HepG2 (cell line): ENCODE data around the gene FGFR3. TPM values are rescaled to one million over a fixed set of nuclear protein-coding genes. Genes with fewer than 3 reads are reported as not detected.

ENCODE experiments used
- DNMT3B ChIP-seq: conservative IDR thresholded peaks from 2 replicates; pipeline ENCODE4 v1.6.1; 2016; ENCODE audit warnings: missing biosample characterization, control low read depth
- DR1 ChIP-seq: sonication (generic); formaldehyde crosslinking; IDR thresholded peaks from 2 replicates; pipeline ENCODE4 v1.8.0; 2021; ENCODE audit warnings: mild to moderate bottlenecking, missing genetic modification reagents, inconsistent platforms
- IKZF5 ChIP-seq: IDR thresholded peaks from 2 replicates; pipeline ENCODE4 v1.6.1; 2018; ENCODE audit warnings: missing genetic modification reagents, mild to moderate bottlenecking, missing compliant biosample characterization
- JUNB ChIP-seq: sonication (generic); formaldehyde crosslinking; IDR thresholded peaks from 2 replicates; pipeline ENCODE4 v1.8.0; 2022; ENCODE audit warnings: missing genetic modification reagents, mild to moderate bottlenecking, borderline replicate concordance
- KMT2B ChIP-seq: IDR thresholded peaks from 2 replicates; pipeline ENCODE4 v1.6.1; 2016; ENCODE audit warnings: missing genetic modification reagents, missing compliant biosample characterization
- MAFK ChIP-seq, 2 experiments: IDR thresholded peaks in 1 of 2; conservative IDR thresholded peaks in 1 of 2; 2 replicates each; pipeline ENCODE4 v1.6.1; 2011; ENCODE audit warnings: improper control_type of control experiment in 2 of 2, low read length in 2 of 2
- NR2F6 ChIP-seq, 2 experiments: IDR thresholded peaks; 2 replicates each; pipeline ENCODE4 v1.6.1; 2016; ENCODE audit warnings: antibody characterized with exemption in 1 of 2, mild to moderate bottlenecking in 1 of 2
- PRDM10 ChIP-seq: sonication (generic); formaldehyde crosslinking; IDR thresholded peaks from 2 replicates; pipeline ENCODE4 v1.4.0; 2020; ENCODE audit warnings: low read depth, missing genetic modification reagents
- TBX3 ChIP-seq: fragments of 450-650 bp; IDR thresholded peaks from 2 replicates; pipeline ENCODE4 v1.6.1; 2017; ENCODE audit warnings: antibody characterized with exemption, mild to moderate bottlenecking, inconsistent platforms, borderline replicate concordance
- ZMAT5 ChIP-seq: sonication (generic); formaldehyde crosslinking; IDR thresholded peaks from 2 replicates; pipeline ENCODE4 v1.5.0; 2020; ENCODE audit warnings: mild to moderate bottlenecking, low read depth, missing genetic modification reagents, borderline replicate concordance
- ZNF207 ChIP-seq: fragments of 450-650 bp; IDR thresholded peaks from 2 replicates; pipeline ENCODE4 v1.6.1; 2016; ENCODE audit warnings: antibody characterized with exemption, borderline replicate concordance
- ZNF33A ChIP-seq: sonication (generic); formaldehyde crosslinking; IDR thresholded peaks from 2 replicates; pipeline ENCODE4 v1.5.1; 2020; ENCODE audit warnings: missing genetic modification reagents, mild to moderate bottlenecking, moderate library complexity, borderline replicate concordance
- ZNF530 ChIP-seq: sonication (generic); formaldehyde crosslinking; IDR thresholded peaks from 2 replicates; pipeline ENCODE4 v1.5.0; 2020; ENCODE audit warnings: low read depth, mild to moderate bottlenecking, missing genetic modification reagents
- ZNF672 ChIP-seq: sonication (generic); formaldehyde crosslinking; IDR thresholded peaks from 2 replicates; pipeline ENCODE4 v1.8.1; 2022; ENCODE audit warnings: missing genetic modification reagents
- ZNF83 ChIP-seq: sonication (generic); formaldehyde crosslinking; IDR thresholded peaks from 2 replicates; pipeline ENCODE4 v1.4.0; 2020; ENCODE audit warnings: missing genetic modification reagents, mild to moderate bottlenecking, borderline replicate concordance
- polyA plus RNA-seq, 8 experiments: library from polyadenylated mRNA; depleted of rRNA in 3 of 8; stranded (reverse) in 7 of 8; unstranded in 1 of 8; fragments of >200 nt; fragmentation: Illumina TruSeq in 4 of 8; extraction: Trizol in 4 of 8; gene quantifications; 2 replicates each; pipeline versions ENCODE4 v1.2.1 to v1.2.3, GENCODE V29; 2011 to 2016; ENCODE audit warnings: low read depth in 4 of 8, missing spikeins in 1 of 8, mixed read lengths in 1 of 8; ENCODE audit not compliant: insufficient read depth in 1 of 8
- total RNA-seq, 5 experiments: library from RNA; depleted of rRNA; stranded (reverse); fragments of >200 nt; fragmentation: Illumina TruSeq; extraction: Trizol; gene quantifications; 2 replicates each; pipeline ENCODE4 v1.2.3, GENCODE V29; 2016; ENCODE audit warnings: low read depth in 1 of 5
- TF ChIP-seq, protein P1 (sequence below): sonication (generic); formaldehyde crosslinking; IDR thresholded peaks from 2 replicates; pipeline ENCODE4 v1.4.0; 2020; ENCODE audit warnings: mild to moderate bottlenecking, missing genetic modification reagents
- TF ChIP-seq, protein P2 (sequence below): sonication (generic); formaldehyde crosslinking; IDR thresholded peaks from 2 replicates; pipeline ENCODE4 v1.9.0; 2022; ENCODE audit warnings: missing genetic modification reagents, mild to moderate bottlenecking, borderline replicate concordance
- TF ChIP-seq, protein P3 (sequence below): sonication (generic); formaldehyde crosslinking; IDR thresholded peaks from 2 replicates; pipeline ENCODE4 v1.8.0; 2022; ENCODE audit warnings: mild to moderate bottlenecking, missing genetic modification reagents; ENCODE audit not compliant: insufficient replicate concordance
- TF ChIP-seq, protein P4 (sequence below): IDR thresholded peaks from 2 replicates; pipeline ENCODE4 v1.6.1; 2018; ENCODE audit warnings: missing genetic modification reagents

FGFR3 gene
- total and polyA plus RNA-seq, 2 of the 13 experiments (the other 11 are each of a cell fraction or from before 2014, with no cell fraction given): 103 to 109 TPM

DNA sequence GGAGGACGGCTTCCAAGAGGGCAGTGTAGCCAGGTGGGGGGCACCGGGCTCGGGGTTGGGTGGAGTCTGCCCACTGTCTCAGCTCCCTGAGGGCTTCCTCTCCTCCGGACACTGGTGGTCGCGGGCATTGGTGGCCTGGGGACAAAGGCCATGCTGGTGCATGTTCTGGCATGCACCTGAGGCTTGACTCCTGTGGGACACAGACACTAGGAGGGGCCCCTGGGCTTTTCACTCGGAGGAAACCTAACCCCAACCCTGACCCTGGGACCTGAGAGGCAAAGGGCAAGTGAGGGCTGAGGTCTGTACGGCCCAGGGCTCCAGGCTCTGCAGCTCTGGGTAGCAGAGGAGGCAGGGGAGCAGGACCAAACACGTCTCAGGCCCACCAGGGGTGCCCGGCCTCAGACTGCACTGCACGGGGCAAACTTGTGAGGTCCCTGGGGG is 22.3 kb upstream of the FGFR3 start (continued):
- TF ChIP-seq, protein P1, sequence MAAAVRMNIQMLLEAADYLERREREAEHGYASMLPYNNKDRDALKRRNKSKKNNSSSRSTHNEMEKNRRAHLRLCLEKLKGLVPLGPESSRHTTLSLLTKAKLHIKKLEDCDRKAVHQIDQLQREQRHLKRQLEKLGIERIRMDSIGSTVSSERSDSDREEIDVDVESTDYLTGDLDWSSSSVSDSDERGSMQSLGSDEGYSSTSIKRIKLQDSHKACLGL (CRISPR knock-in tag): no peak
- TF ChIP-seq TBX3 (no peak), NR2F6 (IDR thresholded peaks at IDR 0.05) (peak; percentile 95), NR2F6 (CRISPR knock-in tag; IDR thresholded peaks at IDR 0.05) (peak; percentile 94), ZNF83 (CRISPR knock-in tag) (no peak), PRDM10 (CRISPR knock-in tag) (no peak), IKZF5 (CRISPR knock-in tag) (no peak), DNMT3B (CRISPR knock-in tag) (no peak), ZNF530 (CRISPR knock-in tag) (no peak), KMT2B (CRISPR knock-in tag) (no peak), ZMAT5 (CRISPR knock-in tag) (no peak), JUNB (CRISPR knock-in tag) (no peak), MAFK (conservative IDR thresholded peaks at IDR 0.05 in 1 of 2, IDR thresholded peaks at IDR 0.05 in 1 of 2; ENCODE audit: low read length in 2 of 2) (no peak), DR1 (CRISPR knock-in tag) (no peak), ZNF672 (CRISPR knock-in tag) (no peak), ZNF33A (CRISPR knock-in tag) (no peak), ZNF207 (no peak)
- TF ChIP-seq, protein P2, sequence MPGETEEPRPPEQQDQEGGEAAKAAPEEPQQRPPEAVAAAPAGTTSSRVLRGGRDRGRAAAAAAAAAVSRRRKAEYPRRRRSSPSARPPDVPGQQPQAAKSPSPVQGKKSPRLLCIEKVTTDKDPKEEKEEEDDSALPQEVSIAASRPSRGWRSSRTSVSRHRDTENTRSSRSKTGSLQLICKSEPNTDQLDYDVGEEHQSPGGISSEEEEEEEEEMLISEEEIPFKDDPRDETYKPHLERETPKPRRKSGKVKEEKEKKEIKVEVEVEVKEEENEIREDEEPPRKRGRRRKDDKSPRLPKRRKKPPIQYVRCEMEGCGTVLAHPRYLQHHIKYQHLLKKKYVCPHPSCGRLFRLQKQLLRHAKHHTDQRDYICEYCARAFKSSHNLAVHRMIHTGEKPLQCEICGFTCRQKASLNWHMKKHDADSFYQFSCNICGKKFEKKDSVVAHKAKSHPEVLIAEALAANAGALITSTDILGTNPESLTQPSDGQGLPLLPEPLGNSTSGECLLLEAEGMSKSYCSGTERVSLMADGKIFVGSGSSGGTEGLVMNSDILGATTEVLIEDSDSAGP (CRISPR knock-in tag): no peak
- TF ChIP-seq, protein P3, sequence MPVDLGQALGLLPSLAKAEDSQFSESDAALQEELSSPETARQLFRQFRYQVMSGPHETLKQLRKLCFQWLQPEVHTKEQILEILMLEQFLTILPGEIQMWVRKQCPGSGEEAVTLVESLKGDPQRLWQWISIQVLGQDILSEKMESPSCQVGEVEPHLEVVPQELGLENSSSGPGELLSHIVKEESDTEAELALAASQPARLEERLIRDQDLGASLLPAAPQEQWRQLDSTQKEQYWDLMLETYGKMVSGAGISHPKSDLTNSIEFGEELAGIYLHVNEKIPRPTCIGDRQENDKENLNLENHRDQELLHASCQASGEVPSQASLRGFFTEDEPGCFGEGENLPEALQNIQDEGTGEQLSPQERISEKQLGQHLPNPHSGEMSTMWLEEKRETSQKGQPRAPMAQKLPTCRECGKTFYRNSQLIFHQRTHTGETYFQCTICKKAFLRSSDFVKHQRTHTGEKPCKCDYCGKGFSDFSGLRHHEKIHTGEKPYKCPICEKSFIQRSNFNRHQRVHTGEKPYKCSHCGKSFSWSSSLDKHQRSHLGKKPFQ (CRISPR knock-in tag): no peak
- TF ChIP-seq, protein P4, sequence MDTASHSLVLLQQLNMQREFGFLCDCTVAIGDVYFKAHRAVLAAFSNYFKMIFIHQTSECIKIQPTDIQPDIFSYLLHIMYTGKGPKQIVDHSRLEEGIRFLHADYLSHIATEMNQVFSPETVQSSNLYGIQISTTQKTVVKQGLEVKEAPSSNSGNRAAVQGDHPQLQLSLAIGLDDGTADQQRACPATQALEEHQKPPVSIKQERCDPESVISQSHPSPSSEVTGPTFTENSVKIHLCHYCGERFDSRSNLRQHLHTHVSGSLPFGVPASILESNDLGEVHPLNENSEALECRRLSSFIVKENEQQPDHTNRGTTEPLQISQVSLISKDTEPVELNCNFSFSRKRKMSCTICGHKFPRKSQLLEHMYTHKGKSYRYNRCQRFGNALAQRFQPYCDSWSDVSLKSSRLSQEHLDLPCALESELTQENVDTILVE (CRISPR knock-in tag): no peak
